Measurements from ENCODE around the gene GTF2A2.

DNA sequence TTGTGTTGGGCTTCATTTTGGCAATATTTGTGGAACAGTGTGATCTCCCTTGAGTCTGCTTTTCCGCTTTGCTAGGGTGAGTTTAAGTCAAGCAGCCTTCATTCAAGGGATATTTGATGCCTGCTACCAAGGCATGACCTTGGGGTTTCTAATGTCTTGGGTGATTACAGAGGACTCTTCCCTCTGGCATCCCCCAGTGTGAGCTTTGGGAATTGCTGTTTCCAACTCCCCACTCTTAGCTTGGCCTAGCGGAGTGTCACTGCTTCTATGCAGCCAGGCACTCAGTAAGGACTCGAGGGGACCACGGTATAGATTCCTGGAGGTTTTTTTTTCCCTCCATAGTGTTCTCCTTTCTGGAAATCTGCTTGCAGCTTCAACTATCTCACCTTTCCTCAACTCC lies 24.6 kb downstream of the GTF2A2 start:
- TF ChIP-seq CTCF (IDR thresholded peaks at IDR 0.05; ENCODE audit: low read depth, low read length, poor library complexity, severe bottlenecking), result no peak
- TF ChIP-seq EZH2phosphoT487 (IDR thresholded peaks at IDR 0.05; ENCODE audit: borderline replicate concordance, low read length), result no peak
